Ascending aorta (tissue), 2 donors: Measurements from ENCODE around the gene CEP85. TPM values are rescaled to one million over a fixed set of nuclear protein-coding genes. Genes with fewer than 3 reads are reported as not detected.
"Not testable (repeated sequence)": the region's sequence is repeated elsewhere in the genome, so short reads cannot be mapped to it uniquely, and the experiment has no call there.

Experiments
- DNase-seq, 2 donors: peaks; one replicate each; pipeline ENCODE4 v3.0.0-alpha.2; 2019; ENCODE audit warnings: low spot score in 2 of 2
- H3K27ac ChIP-seq, 2 donors: fragments of 200-600 bp; sonication (generic); one replicate each; pipeline ENCODE4 v1.5.1; 2016 to 2017; ENCODE audit warnings: mild to moderate bottlenecking in 1 of 2
- H3K27me3 ChIP-seq: fragments of 200-600 bp; sonication (generic); one replicate; pipeline ENCODE4 v1.5.1; 2017
- H3K36me3 ChIP-seq, 2 donors: fragments of 200-600 bp; sonication (generic); one replicate each; pipeline ENCODE4 v1.5.1; 2016
- H3K4me1 ChIP-seq, 2 donors: fragments of 200-600 bp; sonication (generic); one replicate each; pipeline ENCODE4 v1.5.1; 2016 to 2017; ENCODE audit warnings: mild to moderate bottlenecking in 1 of 2
- H3K4me3 ChIP-seq, 2 donors: fragments of 200-600 bp; sonication (generic); one replicate each; pipeline ENCODE4 v1.5.1; 2016 to 2017; ENCODE audit warnings: mild to moderate bottlenecking in 1 of 2
- H3K9me3 ChIP-seq, 2 donors: fragments of 200-600 bp; sonication (generic); one replicate each; pipeline ENCODE4 v1.5.1; 2016
- CTCF ChIP-seq, 3 experiments: fragments of 200-600 bp in 2 of 3; fragments of 450-650 bp in 1 of 3; sonication (generic) in 2 of 3; IDR thresholded peaks; one replicate each; pipeline ENCODE4 v1.5.1; 2016 to 2019; ENCODE audit warnings: antibody characterized with exemption in 3 of 3, mild to moderate bottlenecking in 1 of 3, moderate library complexity in 1 of 3
- intact Hi-C: fragments of 100-400 bp; cut with DNase I; formaldehyde crosslinking; loops from one replicate; pipeline ENCODE4 v1.15.1; 2023
- total RNA-seq: library from RNA; depleted of rRNA; stranded (reverse); fragments of >200 nt; gene quantifications from one replicate; pipeline ENCODE4 v1.1.0, GENCODE V29; 2016

Gene CEP85
- total RNA-seq, 1 donor from 2014 or later, result 5.0 TPM

- H3K9me3 ChIP-seq, result no peaks in the 10 kb centered on the region
- DNase-seq, result no peak
- intact Hi-C loops, result no loop called here
- H3K4me3 ChIP-seq, result no peak overlapping the region
- peak overlapping the region; percentile 20 to 49 for H3K27ac ChIP-seq
- no peaks in the 10 kb centered on the region for H3K36me3 ChIP-seq
- TF ChIP-seq CTCF (IDR thresholded peaks at IDR 0.05), result no peak
- H3K27me3 ChIP-seq, result no peaks in the 10 kb centered on the region
- peaks cover 3 to 7% of the 10 kb centered on the region in 2 donors for H3K4me1 ChIP-seq
These were observed 55.4 kb downstream of the CEP85 start for GRCh38 chr1:26289158-26290059.

GRCh38 chr1:26290122-26290881 lies 56.3 kb downstream of the CEP85 start:
- Histone ChIP-seq H3K4me3 (no peak overlapping the region), H3K27ac (peak overlapping the region; percentile 12 to 53), H3K27me3 (no peaks in the 10 kb centered on the region), H3K4me1 (no peaks in the 10 kb centered on the region), H3K36me3 (no peaks in the 10 kb centered on the region), H3K9me3 (no peaks in the 10 kb centered on the region)
- DNase-seq, result no peak
- TF ChIP-seq CTCF (IDR thresholded peaks at IDR 0.05), result no peak
- intact Hi-C loops, result no loop called here

- Histone ChIP-seq H3K27me3 (no peaks in the 10 kb centered on the region), H3K36me3 (no peaks in the 10 kb centered on the region), H3K4me1 (no peaks in the 10 kb centered on the region), H3K4me3 (no peak overlapping the region), H3K9me3 (no peaks in the 10 kb centered on the region), H3K27ac (peak overlapping the region; percentile 12 to 53)
- DNase-seq, result no peak
- intact Hi-C loops, result no loop called here
- TF ChIP-seq CTCF (IDR thresholded peaks at IDR 0.05), result no peak
These were observed 56.9 kb downstream of the CEP85 start for GRCh38 chr1:26290882-26291261.

DNA sequence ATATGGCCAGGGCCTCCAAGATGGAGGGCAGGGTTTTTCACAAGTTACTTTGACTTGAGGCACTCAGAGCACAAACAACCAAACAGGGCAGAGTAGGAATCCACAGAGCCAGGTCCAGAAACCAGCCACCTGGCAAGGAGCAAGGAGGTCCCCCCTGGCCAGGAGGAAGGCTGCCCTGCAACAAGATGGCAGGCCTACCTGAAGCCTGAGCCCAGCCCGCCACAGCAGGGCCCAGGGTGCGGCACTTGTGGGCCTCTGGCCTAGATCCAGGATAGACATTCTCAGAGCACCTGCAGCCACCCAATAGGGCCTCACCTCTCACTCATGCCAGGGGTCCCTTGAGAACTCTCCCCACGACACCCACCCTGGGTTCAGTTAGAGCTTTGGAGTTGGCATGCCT lies 57.4 kb downstream of the CEP85 start:
- intact Hi-C loops, result no loop called here
- DNase-seq, result no peak
- H3K36me3 ChIP-seq, result no peaks in the 10 kb centered on the region
- H3K4me1 ChIP-seq, result no peaks in the 10 kb centered on the region
- H3K4me3 ChIP-seq, result no peak overlapping the region
- no peaks in the 10 kb centered on the region for H3K9me3 ChIP-seq
- H3K27me3 ChIP-seq, result no peaks in the 10 kb centered on the region
- peak overlapping the region; percentile 12 to 53 for H3K27ac ChIP-seq
- TF ChIP-seq CTCF (IDR thresholded peaks at IDR 0.05), result no peak

DNA sequence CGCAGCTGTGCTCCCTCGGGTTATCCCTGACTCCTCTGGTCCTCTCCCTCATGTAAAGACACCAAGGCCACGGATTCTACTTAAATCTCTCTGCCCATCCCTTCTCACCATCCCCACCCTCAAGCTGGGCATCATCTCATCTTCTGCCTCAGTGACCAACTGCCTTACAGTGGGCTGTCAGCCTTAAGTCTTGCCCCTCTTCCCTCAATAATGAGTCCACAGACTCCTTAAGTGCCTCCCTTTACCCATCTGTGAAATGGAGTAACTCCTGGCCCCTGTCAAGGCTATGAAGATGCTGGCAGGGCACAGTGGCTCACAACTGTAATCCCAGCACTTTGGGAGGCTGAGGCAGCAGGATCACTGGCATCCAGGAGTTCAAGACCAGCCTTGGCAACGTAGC lies 57.9 kb downstream of the CEP85 start:
- Histone ChIP-seq H3K36me3 (no peaks in the 10 kb centered on the region), H3K27me3 (no peaks in the 10 kb centered on the region), H3K27ac (no peak overlapping the region), H3K9me3 (no peaks in the 10 kb centered on the region), H3K4me3 (no peak overlapping the region), H3K4me1 (no peaks in the 10 kb centered on the region)
- no peak for DNase-seq
- no peak for TF ChIP-seq CTCF (IDR thresholded peaks at IDR 0.05)
- intact Hi-C loops, result no loop called here

GRCh38 chr1:26292735-26293134 lies 58.7 kb downstream of the CEP85 start:
- H3K36me3 ChIP-seq, H3K4me3 ChIP-seq, H3K4me1 ChIP-seq, H3K27me3 ChIP-seq, DNase-seq, intact Hi-C loops, H3K9me3 ChIP-seq, H3K27ac ChIP-seq: not testable (repeated sequence)
